Dendritic cell treated with granulocyte-macrophage colony-stimulating factor and Interleukin-4, amounts not matched to agents 40 ng/mL and 50 ng/mL, for 4 days (primary cell): ENCODE measurements around the gene ASIP.

Source experiments
- H3K27ac Mint-ChIP-seq: one replicate; pipeline ENCODE4 v1.8.0; 2022; ENCODE audit warnings: mild to moderate bottlenecking, mixed read lengths
- H3K27me3 Mint-ChIP-seq: one replicate; pipeline ENCODE4 v1.8.0; 2022; ENCODE audit warnings: mild to moderate bottlenecking, mixed read lengths
- H3K36me3 Mint-ChIP-seq: one replicate; pipeline ENCODE4 v1.8.0; 2022; ENCODE audit warnings: low read depth, mixed read lengths
- H3K4me1 Mint-ChIP-seq: one replicate; pipeline ENCODE4 v1.8.0; 2022; ENCODE audit warnings: low read depth, mixed read lengths
- H3K4me3 Mint-ChIP-seq: one replicate; pipeline ENCODE4 v1.8.0; 2022; ENCODE audit warnings: mild to moderate bottlenecking, moderate library complexity, mixed read lengths
- H3K9me3 Mint-ChIP-seq: one replicate; pipeline ENCODE4 v1.8.0; 2022; ENCODE audit warnings: mixed read lengths
- intact Hi-C: fragments of 100-400 bp; cut with micrococcal nuclease; formaldehyde crosslinking; loops from one replicate; pipeline ENCODE4 v1.15.0; 2022

Gene ASIP

DNA sequence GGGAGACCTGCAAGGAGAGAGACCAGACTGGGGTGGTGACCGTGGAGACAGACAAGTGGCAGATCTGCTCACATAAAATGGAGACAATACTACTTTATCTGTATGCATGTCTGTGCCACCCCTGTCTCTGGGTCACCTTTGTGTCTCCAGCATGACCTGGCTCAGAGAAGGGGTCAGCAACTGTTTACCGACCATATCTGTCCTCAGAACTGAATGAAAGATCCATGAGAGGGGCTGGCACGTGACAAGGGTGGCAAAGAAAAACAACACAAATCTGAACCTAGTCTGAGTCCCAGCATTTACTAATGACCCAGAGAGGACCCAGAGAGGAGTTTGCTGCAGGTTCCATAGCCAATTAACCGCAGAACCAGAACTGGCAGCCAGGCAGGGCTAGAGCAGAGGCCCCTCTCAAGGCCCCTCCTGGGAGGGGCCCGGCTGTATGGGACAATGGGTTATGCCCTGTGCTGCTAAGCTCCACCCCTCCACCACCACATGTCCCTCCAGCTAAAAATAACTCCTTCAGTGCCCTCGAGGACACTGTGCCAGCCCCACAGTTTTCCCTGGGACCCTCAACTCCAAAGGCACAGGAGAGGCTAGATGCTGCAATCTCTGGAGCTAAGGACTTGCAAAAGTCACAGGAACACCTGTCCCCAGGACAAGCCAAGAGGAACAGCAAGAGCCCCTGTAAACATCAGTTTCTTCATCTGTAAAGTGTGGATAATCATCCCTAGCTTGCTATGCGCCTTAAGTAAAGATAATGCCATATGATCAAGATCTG, 59.8 kb downstream of the ASIP start:
- H3K4me1 Mint-ChIP-seq = peaks cover 25% of the 10 kb centered on the region
- H3K27ac Mint-ChIP-seq = no peak overlapping the region
- H3K36me3 Mint-ChIP-seq = peaks cover 21% of the 10 kb centered on the region
- H3K4me3 Mint-ChIP-seq = no peak overlapping the region
- no peaks in the 10 kb centered on the region for H3K9me3 Mint-ChIP-seq
- no peaks in the 10 kb centered on the region for H3K27me3 Mint-ChIP-seq
- intact Hi-C loops = no loop called here

- H3K9me3 Mint-ChIP-seq = no peaks in the 10 kb centered on the region
- H3K27ac Mint-ChIP-seq = no peak overlapping the region
- peaks cover 17% of the 10 kb centered on the region for H3K36me3 Mint-ChIP-seq
- intact Hi-C loops = no loop called here
- H3K4me1 Mint-ChIP-seq = peaks cover 18% of the 10 kb centered on the region
- H3K27me3 Mint-ChIP-seq = no peaks in the 10 kb centered on the region
- no peak overlapping the region for H3K4me3 Mint-ChIP-seq
These were observed 60.5 kb downstream of the ASIP start for GRCh38 chr20:34301587-34302311.

DNA sequence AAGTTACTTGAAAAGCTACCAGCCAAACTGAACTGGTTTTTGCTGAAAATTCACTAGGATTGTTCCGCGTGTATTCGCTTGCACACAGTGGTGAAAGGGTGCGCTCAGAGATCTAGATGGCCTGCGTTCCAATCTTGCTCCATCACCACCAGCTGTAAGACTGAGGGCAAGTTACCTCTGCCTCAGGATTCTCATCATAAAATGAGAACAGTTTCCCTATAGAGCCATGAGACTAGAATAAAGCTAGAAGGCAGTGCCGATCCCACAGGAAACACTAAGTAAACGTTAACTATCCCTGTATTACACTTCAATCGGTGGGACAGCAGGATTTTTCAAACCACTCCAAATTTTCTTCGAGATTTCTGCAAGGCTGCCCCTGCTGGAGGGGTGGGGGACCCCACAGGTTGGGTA, 61.1 kb downstream of the ASIP start:
- H3K27ac Mint-ChIP-seq = no peak overlapping the region
- no peaks in the 10 kb centered on the region for H3K27me3 Mint-ChIP-seq
- no peak overlapping the region for H3K4me3 Mint-ChIP-seq
- H3K36me3 Mint-ChIP-seq = peaks cover 11% of the 10 kb centered on the region
- H3K4me1 Mint-ChIP-seq = peaks cover 12% of the 10 kb centered on the region
- no peaks in the 10 kb centered on the region for H3K9me3 Mint-ChIP-seq
- intact Hi-C loops = no loop called here

- intact Hi-C loops = loop anchor here (1.0 kb wide), 1 partner anchor 60 kb away; the partner anchor contains the start of gene ITCH
- Mint-ChIP-seq H3K27ac (no peak within 1 kb of the TSS), H3K4me3 (no peak within 1 kb of the TSS), H3K27me3 (no peaks in the 10 kb centered on the region), H3K4me1 (peaks cover 7% of the 10 kb centered on the region), H3K9me3 (no peaks in the 10 kb centered on the region), H3K36me3 (peaks cover 6% of the 10 kb centered on the region)
These were observed 61.7 kb downstream of the ASIP start, which contains the start of gene AHCY for GRCh38 chr20:34302723-34303533. AHCY (minus strand) TSS chr20:34303355; CDS start chr20:34303270, 85 bp downstream.

GRCh38 chr20:34305333-34306230, 64.4 kb downstream of the ASIP start:
- H3K4me1 Mint-ChIP-seq = peaks cover 7% of the 10 kb centered on the region
- no peaks in the 10 kb centered on the region for H3K9me3 Mint-ChIP-seq
- no peak overlapping the region for H3K27ac Mint-ChIP-seq
- intact Hi-C loops = no loop called here
- H3K27me3 Mint-ChIP-seq = peaks cover 5% of the 10 kb centered on the region
- peaks cover 6% of the 10 kb centered on the region for H3K36me3 Mint-ChIP-seq
- H3K4me3 Mint-ChIP-seq = no peak overlapping the region

- peaks cover 31% of the 10 kb centered on the region for H3K4me1 Mint-ChIP-seq
- H3K9me3 Mint-ChIP-seq = no peaks in the 10 kb centered on the region
- peaks cover 25% of the 10 kb centered on the region for H3K27me3 Mint-ChIP-seq
- H3K27ac Mint-ChIP-seq = no peak overlapping the region
- intact Hi-C loops = loop anchor here (5.0 to 10.0 kb wide), 3 partner anchors 105 to 455 kb away; partner anchors contain the start of gene DYNLRB1
- no peak overlapping the region for H3K4me3 Mint-ChIP-seq
- H3K36me3 Mint-ChIP-seq = no peaks in the 10 kb centered on the region
These were observed 68.5 kb downstream of the ASIP start for GRCh38 chr20:34309691-34310090.

DNA sequence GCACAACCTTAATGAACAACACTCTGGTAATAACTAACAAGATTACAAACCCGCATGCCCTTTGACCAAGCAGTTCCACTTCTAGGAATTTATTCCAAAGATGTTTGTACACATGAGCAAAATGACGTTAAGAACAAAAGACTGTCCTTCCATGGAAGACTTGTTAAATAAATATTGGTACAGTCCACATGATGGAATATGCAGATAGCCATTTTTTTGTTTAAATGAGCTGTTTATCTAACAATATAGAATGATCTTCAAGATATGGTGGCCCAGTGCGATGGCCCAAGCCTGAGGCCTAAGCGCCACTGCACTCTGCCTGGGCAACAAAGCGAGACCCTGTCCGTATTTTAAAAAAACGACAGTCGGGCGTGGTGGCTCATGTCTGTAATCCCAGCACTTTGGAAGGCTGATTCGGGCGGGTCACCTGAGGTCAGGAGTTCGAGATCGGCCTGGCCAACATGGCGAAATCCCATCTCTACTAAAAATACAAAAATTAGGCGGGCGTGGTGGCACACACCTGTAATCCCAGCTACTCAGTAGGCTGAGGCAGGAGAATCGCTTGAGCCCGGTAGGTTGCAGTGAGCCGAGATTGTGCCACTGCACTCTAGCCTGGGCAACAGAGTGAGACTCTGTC, 69.4 kb downstream of the ASIP start:
- no peaks in the 10 kb centered on the region for H3K9me3 Mint-ChIP-seq
- H3K4me3 Mint-ChIP-seq = no peak overlapping the region
- intact Hi-C loops = loop anchor here (5.0 to 10.0 kb wide), 3 partner anchors 104 to 454 kb away; partner anchors contain the start of gene DYNLRB1
- peaks cover 26% of the 10 kb centered on the region for H3K4me1 Mint-ChIP-seq
- H3K36me3 Mint-ChIP-seq = no peaks in the 10 kb centered on the region
- peaks cover 25% of the 10 kb centered on the region for H3K27me3 Mint-ChIP-seq
- H3K27ac Mint-ChIP-seq = no peak overlapping the region

DNA sequence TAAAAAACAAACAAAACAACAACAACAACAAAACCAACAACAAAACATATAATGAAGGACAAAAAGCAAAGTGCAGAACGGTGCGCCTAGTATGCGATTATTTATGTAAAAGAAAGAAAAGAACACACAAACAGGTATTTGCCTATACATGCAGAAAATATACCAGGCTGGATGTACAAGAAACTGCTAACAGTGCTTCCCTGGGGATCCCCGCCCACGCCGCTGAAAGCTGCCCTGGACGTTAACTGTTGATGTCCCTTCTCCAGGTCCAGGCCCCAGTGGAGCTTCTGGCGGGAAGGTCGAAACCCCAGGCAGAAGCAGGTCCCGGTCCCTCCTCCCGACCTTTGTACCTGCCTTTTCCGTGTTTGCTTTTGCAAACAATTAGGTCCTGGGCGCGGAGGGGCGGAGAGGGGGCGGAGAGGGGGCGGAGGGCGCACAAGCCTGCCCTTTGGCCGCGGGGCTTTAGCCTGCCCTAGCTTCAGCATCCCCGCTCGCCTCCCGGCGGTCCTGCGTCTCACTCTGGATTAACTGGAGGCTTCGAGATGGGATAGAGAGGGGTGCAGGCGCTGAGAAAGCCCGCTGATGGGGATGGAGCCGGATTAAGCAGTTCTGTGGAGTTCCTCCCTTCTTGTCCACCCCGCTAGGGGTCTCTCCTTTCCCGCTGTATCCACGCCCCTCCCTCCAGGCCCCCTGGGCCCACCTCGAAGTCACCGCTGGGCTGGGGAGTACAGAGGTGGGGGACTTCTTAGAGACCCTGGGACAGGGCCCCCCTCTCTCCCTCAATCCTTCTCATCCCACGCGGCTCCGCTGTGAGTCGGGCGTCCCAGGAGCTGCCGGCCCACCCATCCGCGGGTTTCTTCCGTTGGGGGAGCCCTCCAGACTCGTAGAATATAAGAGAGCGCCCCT, 70.1 kb downstream of the ASIP start:
- H3K27ac Mint-ChIP-seq = no peak overlapping the region
- H3K4me3 Mint-ChIP-seq = no peak overlapping the region
- no peaks in the 10 kb centered on the region for H3K9me3 Mint-ChIP-seq
- H3K36me3 Mint-ChIP-seq = no peaks in the 10 kb centered on the region
- peaks cover 33% of the 10 kb centered on the region for H3K4me1 Mint-ChIP-seq
- H3K27me3 Mint-ChIP-seq = peaks cover 29% of the 10 kb centered on the region
- intact Hi-C loops = loop anchor here (2.0 to 10.0 kb wide), 4 partner anchors 103 to 453 kb away; partner anchors contain the start of gene DYNLRB1

DNA sequence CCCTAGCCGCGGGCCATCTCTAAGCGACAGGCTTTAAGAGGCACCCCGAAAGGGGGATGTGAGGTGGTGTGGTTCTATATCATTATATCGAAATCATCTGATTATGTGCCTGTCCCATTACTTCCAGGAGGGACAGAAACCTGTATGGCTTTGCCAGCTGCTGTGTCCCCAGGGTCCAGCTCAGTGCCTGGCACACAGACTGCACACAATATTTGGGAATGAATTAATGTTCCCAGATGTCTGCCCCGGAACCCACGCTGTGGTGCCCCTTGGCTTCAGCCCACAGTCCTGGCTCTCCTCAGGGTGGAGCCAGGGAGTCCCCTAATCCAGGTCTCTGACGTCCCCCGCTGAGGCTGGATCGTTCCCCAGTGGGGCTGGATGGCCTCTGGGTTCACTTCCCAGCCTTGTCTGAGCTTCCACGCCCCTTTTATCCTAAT, 70.8 kb downstream of the ASIP start:
- peaks cover 35% of the 10 kb centered on the region for H3K4me1 Mint-ChIP-seq
- intact Hi-C loops = loop anchor here (2.0 to 10.0 kb wide), 4 partner anchors 103 to 453 kb away; partner anchors contain the start of gene DYNLRB1
- H3K27ac Mint-ChIP-seq = no peak overlapping the region
- H3K36me3 Mint-ChIP-seq = no peaks in the 10 kb centered on the region
- peaks cover 29% of the 10 kb centered on the region for H3K27me3 Mint-ChIP-seq
- no peaks in the 10 kb centered on the region for H3K9me3 Mint-ChIP-seq
- no peak overlapping the region for H3K4me3 Mint-ChIP-seq

DNA sequence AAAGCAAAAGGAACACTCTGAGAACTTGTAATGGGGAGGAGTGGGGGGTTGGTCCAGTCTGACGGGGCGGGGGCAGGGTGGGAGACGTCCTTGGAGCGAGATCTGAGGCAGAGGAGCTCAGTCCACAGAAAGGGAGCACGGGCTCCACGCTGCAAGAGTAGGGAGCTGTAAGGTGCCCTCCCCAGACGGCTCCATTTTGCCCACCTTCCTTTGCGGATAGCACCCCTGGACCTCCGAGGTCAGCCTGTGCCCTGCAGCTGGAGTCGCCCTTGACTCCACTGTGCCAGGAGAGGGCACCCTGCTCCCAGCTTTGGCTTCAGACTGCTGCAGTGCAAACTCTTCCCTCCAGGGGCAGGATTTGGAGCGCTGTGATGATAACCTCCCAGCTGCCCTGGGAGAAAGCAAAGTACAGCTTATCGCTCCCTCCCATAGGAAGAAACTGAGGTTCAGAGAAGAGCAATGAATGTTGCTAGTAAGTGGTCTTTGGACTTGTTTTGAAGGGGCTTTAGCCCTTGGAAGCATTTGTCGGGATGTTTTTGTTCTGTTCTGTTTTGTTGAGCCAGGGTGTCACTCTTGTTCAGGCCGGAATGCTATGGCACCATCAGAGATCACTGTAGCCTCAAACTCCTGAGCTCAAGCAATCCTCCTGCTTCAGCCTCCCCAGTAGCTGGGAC, 71.5 kb downstream of the ASIP start:
- Mint-ChIP-seq H3K36me3 (no peaks in the 10 kb centered on the region), H3K4me3 (no peak overlapping the region), H3K4me1 (peaks cover 35% of the 10 kb centered on the region), H3K9me3 (no peaks in the 10 kb centered on the region), H3K27me3 (peaks cover 29% of the 10 kb centered on the region), H3K27ac (no peak overlapping the region)
- intact Hi-C loops = loop anchor here (2.0 to 10.0 kb wide), 4 partner anchors 102 to 452 kb away; partner anchors contain the start of gene DYNLRB1

DNA sequence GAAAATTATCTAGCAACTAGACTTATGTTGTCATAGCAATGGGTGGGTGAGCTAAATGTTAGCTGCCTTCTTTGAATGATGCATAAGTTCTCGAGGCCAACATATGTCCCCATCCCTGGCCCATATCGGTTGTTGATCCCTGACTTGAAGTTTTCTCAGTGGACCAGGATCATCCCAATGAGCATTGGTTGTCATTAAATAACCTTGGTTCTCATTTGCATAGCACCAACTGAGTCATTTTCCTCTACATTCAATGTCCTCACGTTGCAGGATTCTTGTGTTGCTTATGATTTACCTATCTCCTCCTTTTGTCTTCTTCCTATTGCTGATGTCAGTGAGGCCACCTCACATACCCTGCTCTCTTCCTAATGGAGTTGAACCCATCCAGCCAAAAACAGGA, 74.0 kb downstream of the ASIP start:
- H3K4me3 Mint-ChIP-seq = no peak overlapping the region
- peaks cover 30% of the 10 kb centered on the region for H3K27me3 Mint-ChIP-seq
- no peak overlapping the region for H3K27ac Mint-ChIP-seq
- H3K4me1 Mint-ChIP-seq = peaks cover 40% of the 10 kb centered on the region
- no peaks in the 10 kb centered on the region for H3K36me3 Mint-ChIP-seq
- H3K9me3 Mint-ChIP-seq = no peaks in the 10 kb centered on the region
- intact Hi-C loops = loop anchor here (10.0 kb wide), 2 partner anchors 100 to 450 kb away; no protein-coding TSS in a partner anchor
